ENCODE measurements around the gene OGG1. TPM values are rescaled to one million over a fixed set of nuclear protein-coding genes. Genes with fewer than 3 reads are reported as not detected.
A peak's percentile ranks its signal among the peaks of the same experiment; 100 is the strongest.

Gene OGG1
- total RNA-seq, 1 experiment from 2014 or later, result 35.0 TPM

- Histone ChIP-seq H3K27ac (no peak overlapping the region), H3K27me3 (no peaks in the 10 kb centered on the region), H3K9me3 (replicated peaks) (no peaks in the 10 kb centered on the region), H3K36me3 (peaks cover 16% of the 10 kb centered on the region), H3K4me3 (no peak overlapping the region), H3K4me1 (no peaks in the 10 kb centered on the region)
- no peak for DNase-seq
These were observed 31.8 kb downstream of the OGG1 start for GRCh38 chr3:9781551-9781950.

- Histone ChIP-seq H3K27ac (no peak overlapping the region), H3K27me3 (no peaks in the 10 kb centered on the region), H3K36me3 (peaks cover 16% of the 10 kb centered on the region), H3K4me1 (no peaks in the 10 kb centered on the region), H3K9me3 (replicated peaks) (no peaks in the 10 kb centered on the region), H3K4me3 (no peak overlapping the region)
- DNase-seq, result no peak
These were observed 32.3 kb downstream of the OGG1 start for GRCh38 chr3:9781978-9782603.

GRCh38 chr3:9782770-9783169 lies 33.0 kb downstream of the OGG1 start:
- Histone ChIP-seq H3K27me3 (no peaks in the 10 kb centered on the region), H3K36me3 (peaks cover 16% of the 10 kb centered on the region), H3K4me3 (no peak overlapping the region), H3K4me1 (no peaks in the 10 kb centered on the region), H3K9me3 (replicated peaks) (no peaks in the 10 kb centered on the region), H3K27ac (no peak overlapping the region)
- DNase-seq, result no peak

- DNase-seq, result no peak
- H3K27me3 ChIP-seq, result no peaks in the 10 kb centered on the region
- H3K27ac ChIP-seq, result no peak overlapping the region
- no peaks in the 10 kb centered on the region for H3K9me3 ChIP-seq (replicated peaks)
- H3K36me3 ChIP-seq, result peaks cover 16% of the 10 kb centered on the region
- H3K4me3 ChIP-seq, result no peak overlapping the region
- no peaks in the 10 kb centered on the region for H3K4me1 ChIP-seq
These were observed 34.2 kb downstream of the OGG1 start for GRCh38 chr3:9783954-9784353.

GRCh38 chr3:9784965-9785364 lies 35.2 kb downstream of the OGG1 start:
- no peaks in the 10 kb centered on the region for H3K4me1 ChIP-seq
- peaks cover 21% of the 10 kb centered on the region for H3K36me3 ChIP-seq
- no peak for DNase-seq
- no peak overlapping the region for H3K4me3 ChIP-seq
- no peaks in the 10 kb centered on the region for H3K27me3 ChIP-seq
- no peak overlapping the region for H3K27ac ChIP-seq
- H3K9me3 ChIP-seq (replicated peaks), result no peaks in the 10 kb centered on the region

GRCh38 chr3:9785602-9786001 lies 35.9 kb downstream of the OGG1 start:
- Histone ChIP-seq H3K9me3 (replicated peaks) (no peaks in the 10 kb centered on the region), H3K36me3 (peaks cover 21% of the 10 kb centered on the region), H3K27ac (no peak overlapping the region), H3K4me1 (no peaks in the 10 kb centered on the region), H3K27me3 (no peaks in the 10 kb centered on the region), H3K4me3 (no peak overlapping the region)
- no peak for DNase-seq

GRCh38 chr3:9786209-9786739 lies 36.5 kb downstream of the OGG1 start:
- Histone ChIP-seq H3K36me3 (peaks cover 21% of the 10 kb centered on the region), H3K4me1 (no peaks in the 10 kb centered on the region), H3K4me3 (no peak overlapping the region), H3K27me3 (no peaks in the 10 kb centered on the region), H3K27ac (no peak overlapping the region), H3K9me3 (replicated peaks) (no peaks in the 10 kb centered on the region)
- DNase-seq, result no peak

GRCh38 chr3:9786825-9787669 lies 37.3 kb downstream of the OGG1 start:
- Histone ChIP-seq H3K4me1 (peaks cover 2% of the 10 kb centered on the region; the same call in 1 of the 2 replicates), H3K4me3 (no peak overlapping the region), H3K9me3 (replicated peaks) (no peaks in the 10 kb centered on the region), H3K27me3 (no peaks in the 10 kb centered on the region), H3K27ac (no peak overlapping the region), H3K36me3 (peaks cover 21% of the 10 kb centered on the region)
- DNase-seq, result no peak

- Histone ChIP-seq H3K36me3 (peaks cover 21% of the 10 kb centered on the region), H3K27me3 (no peaks in the 10 kb centered on the region), H3K27ac (no peak overlapping the region), H3K4me1 (peaks cover 2% of the 10 kb centered on the region; the same call in 1 of the 2 replicates), H3K9me3 (replicated peaks) (no peaks in the 10 kb centered on the region), H3K4me3 (no peak overlapping the region)
- no peak for DNase-seq
These were observed 38.0 kb downstream of the OGG1 start for GRCh38 chr3:9787714-9788113.

- Histone ChIP-seq H3K9me3 (replicated peaks) (no peaks in the 10 kb centered on the region), H3K4me3 (no peak overlapping the region), H3K27me3 (no peaks in the 10 kb centered on the region), H3K27ac (no peak overlapping the region), H3K4me1 (peaks cover 7% of the 10 kb centered on the region), H3K36me3 (peaks cover 6% of the 10 kb centered on the region; the same call in 1 of the 2 replicates)
- no peak for DNase-seq
These were observed 41.4 kb downstream of the OGG1 start for GRCh38 chr3:9791127-9791526.

GRCh38 chr3:9791790-9792404 lies 42.1 kb downstream of the OGG1 start:
- peak overlapping the region; percentile 97 for H3K27ac ChIP-seq
- peaks cover 7% of the 10 kb centered on the region for H3K4me1 ChIP-seq
- peaks cover 5% of the 10 kb centered on the region; the same call in 1 of the 2 replicates for H3K36me3 ChIP-seq
- peak overlapping the region; percentile 79 for H3K4me3 ChIP-seq
- DNase-seq, result no peak
- H3K9me3 ChIP-seq (replicated peaks), result no peaks in the 10 kb centered on the region
- no peaks in the 10 kb centered on the region for H3K27me3 ChIP-seq

- H3K27ac ChIP-seq, result peak within 1 kb of the TSS; percentile 97
- no peaks in the 10 kb centered on the region for H3K27me3 ChIP-seq
- H3K9me3 ChIP-seq (replicated peaks), result no peaks in the 10 kb centered on the region
- H3K4me1 ChIP-seq, result peaks cover 7% of the 10 kb centered on the region
- H3K36me3 ChIP-seq, result peaks cover 10% of the 10 kb centered on the region; the same call in 1 of the 2 replicates
- peak within 1 kb of the TSS; percentile 79 for H3K4me3 ChIP-seq
- DNase-seq, result peak; percentile 95 to 97
These were observed 42.8 kb downstream of the OGG1 start, which contains the start of the genes ARPC4 and TADA3 for GRCh38 chr3:9792405-9793160. Gene ARPC4, plus strand, starts transcription at chr3:9793082. Its CDS starts 40 bp downstream, at chr3:9793122. Gene TADA3, minus strand, starts transcription at chr3:9792473. Its CDS starts 1,007 bp downstream, at chr3:9791466.

GRCh38 chr3:9793161-9793781 lies 43.5 kb downstream of the OGG1 start:
- peak overlapping the region; percentile 97 for H3K27ac ChIP-seq
- H3K9me3 ChIP-seq (replicated peaks), result no peaks in the 10 kb centered on the region
- DNase-seq, result peak in 1 of 2 experiments; percentile 45
- peak overlapping the region; percentile 79 for H3K4me3 ChIP-seq
- peaks cover 15% of the 10 kb centered on the region; the same call in 1 of the 2 replicates for H3K36me3 ChIP-seq
- no peaks in the 10 kb centered on the region for H3K27me3 ChIP-seq
- H3K4me1 ChIP-seq, result peaks cover 7% of the 10 kb centered on the region

- Histone ChIP-seq H3K27me3 (no peaks in the 10 kb centered on the region), H3K4me3 (no peak overlapping the region), H3K36me3 (peaks cover 23% of the 10 kb centered on the region), H3K9me3 (replicated peaks) (no peaks in the 10 kb centered on the region), H3K4me1 (peaks cover 7% of the 10 kb centered on the region), H3K27ac (no peak overlapping the region)
- no peak for DNase-seq
These were observed 44.6 kb downstream of the OGG1 start for GRCh38 chr3:9794400-9794799.
